RWPE2 (cell line): ENCODE results near the gene DERL3.
"Not testable (repeated sequence)": the region's sequence is repeated elsewhere in the genome, so short reads cannot be mapped to it uniquely, and the experiment has no call there.

Experiments used
- ATAC-seq: fragments of 200-7000 bp; cut with Tn5 transposase; 3 replicates; pipeline ENCODE4 v1.9.1; 2021; ENCODE audit warnings: low read depth
- DNase-seq: peaks from one replicate; pipeline ENCODE4 v3.0.0-alpha.2; 2020; ENCODE audit warnings: low spot score
- H3K27ac ChIP-seq: fragments of 450-650 bp; 2 replicates; pipeline ENCODE4 v1.5.1; 2017; ENCODE audit warnings: mild to moderate bottlenecking; ENCODE audit not compliant: poor library complexity, severe bottlenecking
- H3K27me3 ChIP-seq: fragments of 250-450 bp; sonication (Bioruptor Pico); 2 replicates; pipeline ENCODE4 v1.5.1; 2021; ENCODE audit warnings: mild to moderate bottlenecking, moderate library complexity; ENCODE audit not compliant: insufficient read depth, poor library complexity, severe bottlenecking
- H3K36me3 ChIP-seq: fragments of 250-450 bp; sonication (Bioruptor Pico); 2 replicates; pipeline ENCODE4 v1.5.1; 2020; ENCODE audit warnings: low read depth, mild to moderate bottlenecking, moderate library complexity
- H3K4me1 ChIP-seq: fragments of 250-450 bp; sonication (Bioruptor Pico); 2 replicates; pipeline ENCODE4 v1.5.1; 2021; ENCODE audit warnings: mild to moderate bottlenecking, moderate library complexity; ENCODE audit not compliant: insufficient read depth, poor library complexity, severe bottlenecking
- H3K4me3 ChIP-seq: fragments of 250-450 bp; sonication (Bioruptor Pico); 2 replicates; pipeline ENCODE4 v1.5.1; 2021; ENCODE audit warnings: mild to moderate bottlenecking, moderate library complexity; ENCODE audit not compliant: severe bottlenecking
- H3K9me3 ChIP-seq: fragments of 250-450 bp; sonication (Bioruptor Pico); 2 replicates; pipeline ENCODE4 v1.5.1; 2021; ENCODE audit warnings: mild to moderate bottlenecking, moderate library complexity; ENCODE audit not compliant: severe bottlenecking
- TF ChIP-seq, protein P1 (sequence below): fragments of 450-650 bp; IDR thresholded peaks from one replicate; pipeline ENCODE4 v1.5.1; 2017; ENCODE audit warnings: mild to moderate bottlenecking, moderate library complexity; ENCODE audit not compliant: poor library complexity, severe bottlenecking

The DERL3 gene

DNA sequence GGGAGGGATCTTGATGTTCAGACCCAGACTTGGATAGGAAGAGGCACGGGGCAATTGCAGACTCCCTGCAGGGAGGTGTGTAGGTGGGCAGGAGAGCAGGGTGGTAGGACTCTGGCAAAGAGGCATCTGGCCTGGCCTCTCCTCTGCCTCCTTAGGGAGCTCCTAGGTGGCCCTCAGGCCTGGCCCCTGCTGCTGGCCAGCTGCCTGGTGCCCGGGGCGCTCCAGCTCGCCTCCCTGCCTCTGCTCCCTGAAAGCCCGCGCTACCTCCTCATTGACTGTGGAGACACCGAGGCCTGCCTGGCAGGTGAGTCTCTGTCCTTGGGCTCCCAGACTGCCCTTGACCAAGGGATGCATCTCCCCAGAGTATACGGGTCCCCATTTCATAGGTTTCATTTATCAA lies 38.8 kb upstream of the DERL3 start:
- Histone ChIP-seq H3K9me3 (no peaks in the 10 kb centered on the region), H3K4me3 (no peak overlapping the region), H3K4me1 (no peaks in the 10 kb centered on the region), H3K36me3 (no peaks in the 10 kb centered on the region), H3K27me3 (no peaks in the 10 kb centered on the region), H3K27ac (no peak overlapping the region)
- no peak for ATAC-seq
- TF ChIP-seq, protein P1, sequence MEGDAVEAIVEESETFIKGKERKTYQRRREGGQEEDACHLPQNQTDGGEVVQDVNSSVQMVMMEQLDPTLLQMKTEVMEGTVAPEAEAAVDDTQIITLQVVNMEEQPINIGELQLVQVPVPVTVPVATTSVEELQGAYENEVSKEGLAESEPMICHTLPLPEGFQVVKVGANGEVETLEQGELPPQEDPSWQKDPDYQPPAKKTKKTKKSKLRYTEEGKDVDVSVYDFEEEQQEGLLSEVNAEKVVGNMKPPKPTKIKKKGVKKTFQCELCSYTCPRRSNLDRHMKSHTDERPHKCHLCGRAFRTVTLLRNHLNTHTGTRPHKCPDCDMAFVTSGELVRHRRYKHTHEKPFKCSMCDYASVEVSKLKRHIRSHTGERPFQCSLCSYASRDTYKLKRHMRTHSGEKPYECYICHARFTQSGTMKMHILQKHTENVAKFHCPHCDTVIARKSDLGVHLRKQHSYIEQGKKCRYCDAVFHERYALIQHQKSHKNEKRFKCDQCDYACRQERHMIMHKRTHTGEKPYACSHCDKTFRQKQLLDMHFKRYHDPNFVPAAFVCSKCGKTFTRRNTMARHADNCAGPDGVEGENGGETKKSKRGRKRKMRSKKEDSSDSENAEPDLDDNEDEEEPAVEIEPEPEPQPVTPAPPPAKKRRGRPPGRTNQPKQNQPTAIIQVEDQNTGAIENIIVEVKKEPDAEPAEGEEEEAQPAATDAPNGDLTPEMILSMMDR: no peak
- DNase-seq: no peak

DNA sequence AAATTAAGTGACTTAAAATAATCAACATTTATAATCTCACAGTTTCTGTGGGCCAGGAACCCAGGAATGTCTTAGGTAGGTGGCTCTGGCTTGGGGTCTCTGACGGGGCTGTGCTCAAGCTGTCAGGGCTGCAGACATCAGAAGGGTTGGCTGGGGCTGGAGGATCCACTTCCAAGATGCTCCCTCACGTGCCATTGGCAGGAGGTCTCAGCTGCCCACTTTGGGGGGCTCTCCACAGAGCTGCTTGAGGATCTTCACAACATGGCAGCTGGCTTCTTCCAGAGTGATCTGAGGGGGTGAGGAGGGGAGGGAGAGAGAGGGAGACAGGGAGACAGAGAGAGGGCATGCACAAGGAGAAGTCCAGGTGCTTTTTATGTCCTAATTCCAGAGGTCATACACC lies 37.0 kb upstream of the DERL3 start:
- no peaks in the 10 kb centered on the region for H3K4me1 ChIP-seq
- TF ChIP-seq, protein P1: no peak
- H3K4me3 ChIP-seq: no peak overlapping the region
- no peaks in the 10 kb centered on the region for H3K9me3 ChIP-seq
- no peaks in the 10 kb centered on the region for H3K27me3 ChIP-seq
- no peak for DNase-seq
- no peak overlapping the region for H3K27ac ChIP-seq
- no peak for ATAC-seq
- no peaks in the 10 kb centered on the region for H3K36me3 ChIP-seq

DNA sequence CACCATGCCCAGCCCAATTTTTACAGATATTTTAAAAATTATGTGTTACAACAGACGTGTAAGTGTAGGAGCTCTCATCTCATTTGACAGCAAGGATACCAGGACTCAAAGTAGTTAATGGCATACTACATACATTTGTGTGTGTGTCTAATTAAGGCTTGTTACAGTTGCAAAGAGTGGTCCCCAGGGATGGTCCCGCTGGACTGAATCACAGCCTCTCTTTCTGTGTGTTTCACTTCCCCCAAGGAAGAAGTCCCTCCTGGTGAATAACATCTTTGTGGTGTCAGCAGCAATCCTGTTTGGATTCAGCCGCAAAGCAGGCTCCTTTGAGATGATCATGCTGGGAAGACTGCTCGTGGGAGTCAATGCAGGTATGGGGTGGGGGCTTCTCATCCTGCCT lies 36.1 kb upstream of the DERL3 start:
- no peaks in the 10 kb centered on the region for H3K27me3 ChIP-seq
- TF ChIP-seq, protein P1: no peak
- no peak overlapping the region for H3K4me3 ChIP-seq
- DNase-seq: no peak
- H3K4me1 ChIP-seq: no peaks in the 10 kb centered on the region
- H3K9me3 ChIP-seq: no peaks in the 10 kb centered on the region
- H3K36me3 ChIP-seq: no peaks in the 10 kb centered on the region
- no peak overlapping the region for H3K27ac ChIP-seq
- ATAC-seq: no peak

DNA sequence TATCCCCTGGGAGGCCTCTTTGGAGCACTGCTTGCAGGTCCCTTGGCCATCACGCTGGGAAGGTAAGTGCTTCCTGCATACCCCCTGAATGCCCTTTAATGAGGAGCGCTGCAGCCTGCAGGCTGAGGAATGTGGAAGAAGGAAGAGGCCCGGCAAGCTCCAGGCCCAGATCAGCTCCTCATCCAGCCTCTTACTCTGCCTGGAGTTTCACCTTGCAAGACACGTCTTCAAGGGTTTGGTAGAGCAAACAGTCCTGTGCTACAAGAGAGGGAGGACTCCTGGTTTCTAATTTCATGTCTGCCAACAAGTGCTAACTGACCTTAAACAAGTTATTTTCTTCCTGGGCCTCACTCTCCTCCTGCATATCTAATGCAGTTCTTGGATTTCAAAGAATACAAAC lies 29.8 kb upstream of the DERL3 start:
- H3K36me3 ChIP-seq: no peaks in the 10 kb centered on the region

DNA sequence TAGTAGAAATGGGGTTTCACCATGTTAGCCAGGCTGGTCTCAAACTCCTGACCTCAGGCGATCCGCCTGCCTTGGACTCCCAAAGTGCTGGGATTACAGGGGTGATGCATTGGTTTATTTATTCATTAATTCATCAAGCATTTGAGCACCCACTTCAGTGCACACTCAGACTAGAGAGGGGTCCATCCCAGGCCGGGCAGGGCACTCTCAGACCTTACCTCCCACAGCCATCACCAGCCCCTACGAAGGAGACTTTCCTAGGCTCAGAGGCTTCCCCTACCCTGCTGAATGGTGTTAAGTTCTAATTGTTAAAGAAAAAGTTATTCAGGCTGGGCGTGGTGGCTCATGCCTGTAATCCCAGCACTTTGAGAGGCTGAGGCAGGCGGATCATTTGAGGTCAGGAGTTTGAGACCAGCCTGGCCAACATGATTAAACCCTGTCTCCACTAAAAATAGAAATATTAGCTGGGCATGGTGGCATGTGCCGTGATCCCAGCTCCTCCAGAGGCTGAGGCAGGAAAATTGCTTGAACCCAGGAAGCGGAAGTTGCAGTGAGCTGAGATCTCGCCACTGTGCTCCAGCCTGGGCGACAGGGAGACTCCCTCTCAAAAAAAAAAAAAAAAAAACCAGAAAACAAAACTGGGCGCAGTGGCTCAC lies 25.8 kb upstream of the DERL3 start:
- H3K4me3 ChIP-seq, H3K9me3 ChIP-seq, DNase-seq, H3K27ac ChIP-seq, H3K36me3 ChIP-seq, H3K27me3 ChIP-seq, ATAC-seq, H3K4me1 ChIP-seq: not testable (repeated sequence)

More for the DNA sequence above, 29.8 kb upstream of the DERL3 start:
- no peak for ATAC-seq
- Histone ChIP-seq H3K4me3 (no peak overlapping the region), H3K27ac (no peak overlapping the region), H3K9me3 (no peaks in the 10 kb centered on the region), H3K27me3 (no peaks in the 10 kb centered on the region), H3K4me1 (no peaks in the 10 kb centered on the region)
- DNase-seq: no peak
- TF ChIP-seq, protein P1: no peak
